Iris pigment epithelial cell (primary cell): ENCODE data around the gene APEX1.

ENCODE experiments used
- DNase-seq: peaks from one replicate; pipeline ENCODE4 v3.0.0-alpha.2; 2011; ENCODE audit warnings: low read depth

Gene APEX1

GRCh38 chr14:20454516-20455354, at the start of gene APEX1, which contains the start of gene OSGEP:
APEX1 (plus strand) TSS chr14:20455226; CDS start chr14:20455646, 420 bp downstream.
OSGEP (minus strand) TSS chr14:20454812; CDS start chr14:20454683, 129 bp downstream.
- DNase-seq, result peak; percentile 99

GRCh38 chr14:20409226-20409625, 45.8 kb upstream of the APEX1 start:
- peak; percentile 32 for DNase-seq

GRCh38 chr14:20412411-20412810, 42.6 kb upstream of the APEX1 start:
- DNase-seq, result peak; percentile 23

- peak; percentile 86 for DNase-seq
These were observed 41.9 kb upstream of the APEX1 start, which contains the start of gene TEP1 for GRCh38 chr14:20412876-20413743. TEP1 (minus strand) TSS chr14:20413501; CDS start chr14:20408439, 5,062 bp downstream.

- peak; percentile 32 for DNase-seq
These were observed 41.3 kb upstream of the APEX1 start for GRCh38 chr14:20413744-20414082.

- DNase-seq, result peak; percentile 54
These were observed 39.2 kb upstream of the APEX1 start for GRCh38 chr14:20415782-20416206.

GRCh38 chr14:20416223-20416622, 38.8 kb upstream of the APEX1 start:
- DNase-seq, result no peak

- no peak for DNase-seq
These were observed 37.5 kb upstream of the APEX1 start for GRCh38 chr14:20417250-20418186.

GRCh38 chr14:20418501-20418909, 36.5 kb upstream of the APEX1 start:
- DNase-seq, result no peak

- DNase-seq, result no peak
These were observed 35.6 kb upstream of the APEX1 start for GRCh38 chr14:20419419-20419818.

GRCh38 chr14:20421267-20421666, 33.8 kb upstream of the APEX1 start:
- no peak for DNase-seq

GRCh38 chr14:20422886-20423285, 32.1 kb upstream of the APEX1 start:
- DNase-seq, result no peak

- no peak for DNase-seq
These were observed 30.2 kb upstream of the APEX1 start for GRCh38 chr14:20424851-20425250.

GRCh38 chr14:20427231-20428009, 27.6 kb upstream of the APEX1 start:
- DNase-seq, result peak; percentile 71

GRCh38 chr14:20428010-20428365, 27.0 kb upstream of the APEX1 start:
- DNase-seq, result no peak

- DNase-seq, result no peak
These were observed 26.2 kb upstream of the APEX1 start for GRCh38 chr14:20428802-20429201.

- DNase-seq, result no peak
These were observed 25.0 kb upstream of the APEX1 start for GRCh38 chr14:20429801-20430669.

GRCh38 chr14:20434701-20435581, 20.1 kb upstream of the APEX1 start:
- no peak for DNase-seq
